CD8-positive, alpha-beta memory T cell (primary cell): ENCODE data around the gene C5orf58. TPM values are rescaled to one million over a fixed set of nuclear protein-coding genes. Genes with fewer than 3 reads are reported as not detected.

ENCODE experiments used
- CTCF ChIA-PET: fragments of 350-600 bp; sonication (Branson Sonifier 250); formaldehyde crosslinking; loops from one replicate; lab custom pipeline; 2021; ENCODE audit warnings: antibody characterized with exemption; lab: Charles Lee
- POLR2A ChIA-PET: fragments of 350-600 bp; sonication (Branson Sonifier 250); formaldehyde crosslinking; loops from one replicate; lab custom pipeline; 2021; ENCODE audit warnings: antibody characterized with exemption; lab: Charles Lee
- DNase-seq, 5 donors: peaks; one replicate each; pipeline versions ENCODE4 v3.0.0 to v3.0.0-alpha.2; 2020 to 2022; ENCODE audit warnings: mixed read lengths in 1 of 5
- H3K27ac ChIP-seq: one replicate; pipeline ENCODE4 v1.7.0; 2013; ENCODE audit warnings: low read depth, mild to moderate bottlenecking, low read length, moderate library complexity
- H3K27me3 ChIP-seq: 2 replicates; pipeline ENCODE4 v1.7.0; 2013; ENCODE audit warnings: low read length, mild to moderate bottlenecking; ENCODE audit not compliant: insufficient read depth, poor library complexity, severe bottlenecking
- H3K36me3 ChIP-seq: 2 replicates; pipeline ENCODE4 v1.7.0; 2013; ENCODE audit warnings: mild to moderate bottlenecking, low read length, moderate library complexity; ENCODE audit not compliant: insufficient read depth
- H3K4me1 ChIP-seq: 2 replicates; pipeline ENCODE4 v1.7.0; 2013; ENCODE audit warnings: mild to moderate bottlenecking, low read length, moderate library complexity; ENCODE audit not compliant: insufficient read depth
- H3K4me3 ChIP-seq: 2 replicates; pipeline ENCODE4 v1.7.0; 2013; ENCODE audit warnings: mild to moderate bottlenecking, low read length
- H3K9me3 ChIP-seq: 2 replicates; pipeline ENCODE4 v1.7.0; 2013; ENCODE audit warnings: mild to moderate bottlenecking, low read length
- H3K27ac Mint-ChIP-seq, 8 donors: one replicate each; pipeline ENCODE4 v1.8.0; 2020 to 2021; ENCODE audit warnings: mixed read lengths in 8 of 8, mild to moderate bottlenecking in 6 of 8, inconsistent platforms in 3 of 8, moderate library complexity in 3 of 8
- H3K27me3 Mint-ChIP-seq, 2 donors: one replicate each; pipeline ENCODE4 v1.8.0; 2020 to 2021; ENCODE audit warnings: mixed read lengths in 2 of 2, mild to moderate bottlenecking in 1 of 2, moderate library complexity in 1 of 2
- H3K36me3 Mint-ChIP-seq, 3 donors: one replicate each; pipeline ENCODE4 v1.8.0; 2020 to 2021; ENCODE audit warnings: mixed read lengths in 3 of 3, inconsistent platforms in 1 of 3, mild to moderate bottlenecking in 1 of 3
- H3K4me1 Mint-ChIP-seq, 3 donors: one replicate each; pipeline ENCODE4 v1.8.0; 2020 to 2021; ENCODE audit warnings: mixed read lengths in 3 of 3, inconsistent platforms in 1 of 3, mild to moderate bottlenecking in 1 of 3
- H3K4me3 Mint-ChIP-seq, 7 donors: one replicate each; pipeline ENCODE4 v1.8.0; 2020 to 2021; ENCODE audit warnings: mixed read lengths in 7 of 7, mild to moderate bottlenecking in 6 of 7, moderate library complexity in 4 of 7, inconsistent platforms in 2 of 7
- H3K9me3 Mint-ChIP-seq, 5 donors: one replicate each; pipeline ENCODE4 v1.8.0; 2020 to 2022; ENCODE audit warnings: mixed read lengths in 5 of 5, mild to moderate bottlenecking in 3 of 5, moderate library complexity in 2 of 5, inconsistent platforms in 1 of 5
- polyA plus RNA-seq: library from polyadenylated mRNA; unstranded; fragments of 300-500 nt; fragmentation: Illumina TruSeq; gene quantifications from one replicate; pipeline ENCODE4 v1.2.3, GENCODE V29; 2021
- total RNA-seq, 2 experiments: library from RNA; stranded (reverse); gene quantifications; one replicate each; pipeline ENCODE4 v1.2.3, GENCODE V29; 2021

Gene C5orf58
- total and polyA plus RNA-seq, 3 experiments from 2014 or later, result 0.99 TPM; not detected in 2

DNA sequence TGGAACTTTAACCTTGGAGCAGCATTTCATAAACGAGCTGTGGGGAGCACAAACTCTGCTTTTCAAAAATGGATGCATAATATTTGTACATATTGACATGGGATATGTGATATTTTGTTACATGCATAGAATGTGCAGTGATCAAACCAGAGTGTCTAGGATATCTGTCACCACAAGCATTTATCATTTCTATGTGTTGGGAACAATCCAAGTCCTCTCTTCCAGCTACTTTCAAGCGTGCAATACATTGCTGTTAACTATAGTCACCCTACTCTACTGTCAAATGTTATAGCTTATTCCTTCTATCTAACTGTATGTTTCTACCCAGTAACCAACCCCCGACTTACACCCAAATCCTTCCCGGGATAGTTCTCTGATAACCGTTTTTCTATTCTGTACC is 15.0 kb upstream of the C5orf58 start:
- Histone ChIP-seq H3K27ac (no peak overlapping the region), H3K4me3 (no peak overlapping the region), H3K9me3 (no peaks in the 10 kb centered on the region), H3K27me3 (no peaks in the 10 kb centered on the region), H3K36me3 (no peaks in the 10 kb centered on the region), H3K4me1 (no peaks in the 10 kb centered on the region)
- no peak overlapping the region for H3K4me3 Mint-ChIP-seq
- H3K4me1 Mint-ChIP-seq, result no peaks in the 10 kb centered on the region
- no peak overlapping the region for H3K27ac Mint-ChIP-seq
- no peaks in the 10 kb centered on the region for H3K9me3 Mint-ChIP-seq
- peaks cover 0 to 2% (median 0%) of the 10 kb centered on the region in 3 donors for H3K36me3 Mint-ChIP-seq
- peaks cover 6 to 13% of the 10 kb centered on the region in 2 donors for H3K27me3 Mint-ChIP-seq
- ChIA-PET CTCF (interaction anchor here (1.0 to 1.8 kb wide), 3 partner anchors 8 to 121 kb away, joined by 4 to 6 read pairs (median 6); no protein-coding TSS in a partner anchor), POLR2A (no interaction called here)
- no peak for DNase-seq

DNA sequence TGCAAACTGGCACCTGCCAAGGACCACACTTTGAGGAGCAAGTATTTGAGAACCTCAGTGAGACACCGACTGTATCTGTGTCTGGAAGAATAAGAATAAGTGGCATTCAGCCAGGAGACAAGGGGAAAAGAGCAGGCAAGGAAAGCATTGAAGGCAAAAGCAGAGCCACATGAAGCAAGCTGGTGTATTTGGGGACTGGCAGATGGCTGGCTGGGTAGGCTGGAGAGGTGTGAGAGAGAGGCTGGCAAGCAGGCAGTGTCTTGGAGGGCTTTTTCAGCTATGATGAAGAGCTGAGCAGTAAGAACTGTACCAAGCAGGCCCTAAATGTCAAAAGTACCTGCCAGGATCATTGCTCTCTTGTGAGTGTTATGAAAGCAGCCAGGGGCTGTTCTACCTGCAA is 14.1 kb upstream of the C5orf58 start:
- no peaks in the 10 kb centered on the region for H3K4me1 ChIP-seq
- CTCF ChIA-PET, result interaction anchor here (1.8 to 10.5 kb wide), 2 partner anchors 118 to 122 kb away, joined by 6 to 172 read pairs; no protein-coding TSS in a partner anchor
- H3K36me3 ChIP-seq, result no peaks in the 10 kb centered on the region
- H3K27ac ChIP-seq, result no peak overlapping the region
- Mint-ChIP-seq H3K36me3 (peaks cover 0 to 2% (median 0%) of the 10 kb centered on the region in 3 donors), H3K9me3 (no peaks in the 10 kb centered on the region), H3K4me3 (no peak overlapping the region), H3K27ac (no peak overlapping the region), H3K4me1 (no peaks in the 10 kb centered on the region), H3K27me3 (peaks cover 5 to 11% of the 10 kb centered on the region in 2 donors)
- no peak for DNase-seq
- no peak overlapping the region for H3K4me3 ChIP-seq
- no peaks in the 10 kb centered on the region for H3K9me3 ChIP-seq
- POLR2A ChIA-PET, result no interaction called here
- H3K27me3 ChIP-seq, result no peaks in the 10 kb centered on the region

DNA sequence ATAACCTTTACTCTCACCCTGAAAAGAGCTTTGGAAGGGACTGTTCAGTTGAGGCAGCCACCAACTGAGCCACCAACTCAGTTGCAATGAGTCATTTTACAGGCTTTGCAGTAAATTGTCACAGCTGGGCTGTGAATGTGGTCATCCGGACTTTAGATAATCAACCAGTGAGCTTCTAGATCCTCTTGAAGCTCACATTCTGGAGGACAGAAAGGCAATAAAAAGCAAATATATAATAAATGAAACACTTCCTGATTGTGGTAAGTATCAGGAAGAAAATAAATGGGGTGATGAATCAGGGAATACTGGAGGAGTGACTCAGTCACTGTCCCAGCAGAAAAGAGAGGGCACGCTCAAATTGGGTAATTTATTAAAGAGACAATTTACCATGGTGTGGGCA is 13.2 kb upstream of the C5orf58 start:
- peaks cover 2 to 7% of the 10 kb centered on the region in 2 donors for H3K27me3 Mint-ChIP-seq
- ChIA-PET POLR2A (no interaction called here), CTCF (interaction anchor here (10.5 kb wide), 1 partner anchor 121 kb away, joined by 172 read pairs; no protein-coding TSS in a partner anchor)
- Histone ChIP-seq H3K36me3 (no peaks in the 10 kb centered on the region), H3K4me3 (no peak overlapping the region), H3K27ac (no peak overlapping the region), H3K27me3 (no peaks in the 10 kb centered on the region), H3K9me3 (no peaks in the 10 kb centered on the region), H3K4me1 (no peaks in the 10 kb centered on the region)
- H3K27ac Mint-ChIP-seq, result peak overlapping the region in 1 of 8 donors; percentile 77
- no peaks in the 10 kb centered on the region for H3K9me3 Mint-ChIP-seq
- H3K4me1 Mint-ChIP-seq, result no peaks in the 10 kb centered on the region
- peaks cover 0 to 2% (median 0%) of the 10 kb centered on the region in 3 donors for H3K36me3 Mint-ChIP-seq
- H3K4me3 Mint-ChIP-seq, result no peak overlapping the region
- no peak for DNase-seq

DNA sequence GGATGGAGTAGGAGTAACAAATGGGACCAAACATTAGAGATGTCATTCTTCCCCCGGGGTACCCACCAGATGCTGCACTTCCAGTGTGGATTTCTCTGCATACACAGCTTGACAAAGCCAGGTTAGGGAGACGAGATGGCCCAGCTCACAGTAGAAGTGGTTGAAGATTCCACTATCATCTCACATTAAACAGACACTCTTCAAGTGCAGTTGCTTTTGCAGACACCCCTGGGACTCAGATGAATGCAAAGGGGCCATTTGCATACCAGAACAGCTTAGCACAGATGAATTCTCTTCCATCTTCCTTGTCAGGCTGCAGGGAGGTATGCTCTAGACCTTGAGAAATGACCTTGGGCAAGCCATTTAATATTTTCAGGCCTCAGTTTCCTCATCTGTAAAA is 12.6 kb upstream of the C5orf58 start:
- Histone ChIP-seq H3K4me3 (no peak overlapping the region), H3K27me3 (no peaks in the 10 kb centered on the region), H3K4me1 (no peaks in the 10 kb centered on the region), H3K36me3 (no peaks in the 10 kb centered on the region), H3K27ac (no peak overlapping the region), H3K9me3 (no peaks in the 10 kb centered on the region)
- H3K4me1 Mint-ChIP-seq, result no peaks in the 10 kb centered on the region
- no peak overlapping the region for H3K4me3 Mint-ChIP-seq
- ChIA-PET POLR2A (no interaction called here), CTCF (interaction anchor here (1.2 to 10.5 kb wide), 3 partner anchors 9 to 201 kb away, joined by 3 to 172 read pairs (median 3); no protein-coding TSS in a partner anchor)
- DNase-seq, result no peak
- H3K27me3 Mint-ChIP-seq, result peaks cover 3 to 7% of the 10 kb centered on the region in 2 donors
- no peak overlapping the region for H3K27ac Mint-ChIP-seq
- no peaks in the 10 kb centered on the region for H3K9me3 Mint-ChIP-seq
- H3K36me3 Mint-ChIP-seq, result peaks cover 0 to 2% (median 0%) of the 10 kb centered on the region in 3 donors

DNA sequence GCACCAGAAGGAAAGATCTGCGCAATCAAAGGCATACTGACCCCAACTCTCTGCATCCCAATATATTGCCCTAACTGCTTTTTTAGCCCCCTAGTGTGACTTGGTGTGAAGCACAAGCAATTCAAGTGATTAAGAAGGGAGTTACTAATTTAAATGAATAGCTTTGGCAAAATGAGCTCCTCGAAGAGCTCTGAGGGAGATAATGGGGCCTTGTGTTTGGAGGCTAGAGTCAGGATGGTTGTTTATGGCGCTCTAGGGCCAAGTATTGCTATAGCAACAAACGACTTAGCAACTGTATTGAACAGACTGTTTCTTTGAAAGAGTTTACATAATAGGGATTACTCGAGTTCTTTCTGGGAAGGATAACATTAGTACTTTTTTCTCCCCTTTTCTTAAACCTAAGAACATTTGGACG is 11.5 kb upstream of the C5orf58 start:
- Mint-ChIP-seq H3K4me3 (no peak overlapping the region), H3K4me1 (peaks cover 3 to 6% (median 4%) of the 10 kb centered on the region in 3 donors), H3K27ac (no peak overlapping the region), H3K36me3 (peaks cover 0 to 2% (median 0%) of the 10 kb centered on the region in 3 donors), H3K9me3 (no peaks in the 10 kb centered on the region), H3K27me3 (peaks cover under 1 to 5% of the 10 kb centered on the region in 2 donors)
- H3K4me1 ChIP-seq, result no peaks in the 10 kb centered on the region
- CTCF ChIA-PET, result interaction anchor here (1.2 to 10.5 kb wide), 3 partner anchors 10 to 200 kb away, joined by 3 to 172 read pairs (median 3); no protein-coding TSS in a partner anchor
- no peaks in the 10 kb centered on the region for H3K27me3 ChIP-seq
- DNase-seq, result no peak
- H3K9me3 ChIP-seq, result no peaks in the 10 kb centered on the region
- POLR2A ChIA-PET, result no interaction called here
- H3K4me3 ChIP-seq, result no peak overlapping the region
- no peak overlapping the region for H3K27ac ChIP-seq
- no peaks in the 10 kb centered on the region for H3K36me3 ChIP-seq

DNA sequence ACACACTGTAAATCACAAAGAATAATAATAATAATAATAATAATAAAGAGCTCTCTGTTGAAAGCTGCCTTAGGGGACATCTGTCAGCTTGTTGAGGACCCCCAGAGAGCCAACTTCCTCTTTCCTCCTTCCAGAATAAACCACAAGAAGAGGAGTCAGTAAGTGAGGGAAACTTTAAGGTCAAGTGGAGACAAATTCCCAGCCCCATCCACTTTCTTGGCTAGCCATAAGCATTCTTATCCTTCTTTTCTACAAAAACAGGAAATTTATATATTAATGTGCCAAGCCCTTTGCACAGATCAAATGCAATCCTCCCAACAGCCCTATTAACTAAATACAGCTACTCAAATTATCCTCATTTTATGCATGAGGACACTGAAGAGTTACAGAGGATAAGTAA is 9.4 kb upstream of the C5orf58 start:
- Histone ChIP-seq H3K9me3 (no peaks in the 10 kb centered on the region), H3K27ac (no peak overlapping the region), H3K27me3 (no peaks in the 10 kb centered on the region), H3K4me3 (no peak overlapping the region), H3K36me3 (no peaks in the 10 kb centered on the region), H3K4me1 (no peaks in the 10 kb centered on the region)
- CTCF ChIA-PET, result interaction anchor here (0.7 to 10.5 kb wide), 6 partner anchors 39 to 198 kb away, joined by 3 to 172 read pairs (median 4); no protein-coding TSS in a partner anchor
- Mint-ChIP-seq H3K4me3 (no peak overlapping the region), H3K9me3 (no peaks in the 10 kb centered on the region), H3K36me3 (peaks cover 0 to 2% (median 0%) of the 10 kb centered on the region in 3 donors), H3K27me3 (peaks cover 0 to 7% of the 10 kb centered on the region in 2 donors), H3K27ac (no peak overlapping the region), H3K4me1 (peaks cover 3 to 6% (median 4%) of the 10 kb centered on the region in 3 donors)
- POLR2A ChIA-PET, result no interaction called here
- no peak for DNase-seq

DNA sequence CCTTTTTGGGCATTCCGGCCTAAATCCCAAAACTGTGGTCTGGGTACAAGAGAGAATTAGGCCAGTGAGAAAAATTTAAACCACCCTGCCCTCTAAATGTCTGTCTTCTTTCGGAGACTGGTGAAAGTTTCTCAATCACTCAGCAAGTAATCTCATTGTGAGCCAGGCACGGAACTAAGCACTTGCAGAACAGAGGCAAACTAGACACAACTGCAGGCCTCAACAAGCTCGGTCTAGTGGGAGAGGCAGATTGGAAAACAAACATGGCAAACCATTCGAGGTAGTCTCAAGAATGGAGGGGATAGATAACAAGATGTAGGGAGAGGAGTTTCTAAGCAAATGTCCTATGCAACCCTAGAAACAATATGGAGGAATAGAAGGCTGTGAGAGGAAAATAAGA is 8.9 kb upstream of the C5orf58 start:
- H3K27ac ChIP-seq, result no peak overlapping the region
- no peak for DNase-seq
- Mint-ChIP-seq H3K27me3 (peaks cover 0 to 7% of the 10 kb centered on the region in 2 donors), H3K4me1 (peaks cover 3 to 6% (median 4%) of the 10 kb centered on the region in 3 donors), H3K9me3 (no peaks in the 10 kb centered on the region), H3K27ac (no peak overlapping the region), H3K4me3 (no peak overlapping the region), H3K36me3 (peaks cover 0 to 2% (median 0%) of the 10 kb centered on the region in 3 donors)
- no peaks in the 10 kb centered on the region for H3K9me3 ChIP-seq
- POLR2A ChIA-PET, result no interaction called here
- no peaks in the 10 kb centered on the region for H3K36me3 ChIP-seq
- no peaks in the 10 kb centered on the region for H3K27me3 ChIP-seq
- no peak overlapping the region for H3K4me3 ChIP-seq
- no peaks in the 10 kb centered on the region for H3K4me1 ChIP-seq
- CTCF ChIA-PET, result interaction anchor here (0.9 to 10.5 kb wide), 6 partner anchors 39 to 121 kb away, joined by 3 to 172 read pairs (median 4); no protein-coding TSS in a partner anchor
